ENCODE results near the gene NTSR1. TPM values are rescaled to one million over a fixed set of nuclear protein-coding genes. Genes with fewer than 3 reads are reported as not detected.

Gene NTSR1
- total and polyA plus RNA-seq, 4 donors: 1.3 to 6.1 (median 3.9) TPM

DNA sequence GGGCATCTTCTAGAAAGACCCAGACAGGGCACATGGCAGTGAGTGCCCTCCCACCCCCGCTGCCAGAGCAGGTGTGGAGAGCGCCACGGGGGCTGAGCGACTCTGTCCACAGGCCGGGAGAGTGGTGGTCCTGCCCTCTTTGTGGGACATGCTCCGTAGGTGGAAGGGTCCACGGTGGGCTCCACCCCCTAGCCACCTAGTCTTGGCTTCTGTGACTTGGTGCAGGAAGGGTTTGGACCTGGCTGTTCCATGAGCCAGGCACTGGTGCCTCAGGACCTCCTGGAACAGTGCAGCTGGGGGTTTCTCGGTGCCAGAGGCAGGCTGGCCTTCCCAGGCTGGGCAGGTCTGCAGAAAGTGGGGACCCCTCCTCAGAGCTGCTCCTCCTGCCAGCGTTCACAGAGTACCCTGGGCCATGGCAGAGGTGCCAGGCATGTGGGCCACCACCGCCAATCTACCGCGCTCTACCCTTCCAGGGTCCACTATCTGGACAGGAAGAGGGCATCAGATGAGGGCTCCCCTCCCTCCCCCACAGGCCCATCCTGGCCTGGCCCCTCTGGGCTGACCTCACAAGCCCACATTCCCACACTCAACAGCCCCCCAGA lies 43.4 kb upstream of the NTSR1 start:
- 89% methylated on average over 8 of the region's 12 CpGs for WGBS (ENCODE audit: insufficient coverage)
- DNase-seq (ENCODE audit: low read depth in 4 of 6, low spot score in 6 of 6): no peak
- Histone ChIP-seq H3K36me3 (ENCODE audit: control insufficient read depth, insufficient read depth, low read length) (peaks cover 47% of the 10 kb centered on the region), H3K27ac (ENCODE audit: low read depth, low read length) (no peak overlapping the region), H3K27me3 (ENCODE audit: control insufficient read depth, insufficient read depth, low read length) (peaks cover 4% of the 10 kb centered on the region), H3K4me3 (ENCODE audit: low read depth, low read length) (no peak overlapping the region), H3K4me1 (ENCODE audit: control insufficient read depth, insufficient read depth, low read length) (peaks cover 51% of the 10 kb centered on the region), H3K9me3 (ENCODE audit: control insufficient read depth, insufficient read depth, low read length) (no peaks in the 10 kb centered on the region)

- no peak for DNase-seq (ENCODE audit: low read depth in 4 of 6, low spot score in 6 of 6)
- Histone ChIP-seq H3K4me3 (ENCODE audit: low read depth, low read length) (no peak overlapping the region), H3K9me3 (ENCODE audit: control insufficient read depth, insufficient read depth, low read length) (no peaks in the 10 kb centered on the region), H3K27ac (ENCODE audit: low read depth, low read length) (no peak overlapping the region), H3K36me3 (ENCODE audit: control insufficient read depth, insufficient read depth, low read length) (peaks cover 45% of the 10 kb centered on the region), H3K4me1 (ENCODE audit: control insufficient read depth, insufficient read depth, low read length) (peaks cover 51% of the 10 kb centered on the region), H3K27me3 (ENCODE audit: control insufficient read depth, insufficient read depth, low read length) (peaks cover 4% of the 10 kb centered on the region)
- WGBS (ENCODE audit: insufficient coverage): 63% methylated on average over 27 of the region's 33 CpGs
Measured at GRCh38 chr20:62665826-62666735, 42.6 kb upstream of the NTSR1 start.

- 30% methylated on average over 27 of the region's 27 CpGs for WGBS (ENCODE audit: insufficient coverage)
- Histone ChIP-seq H3K4me1 (ENCODE audit: control insufficient read depth, insufficient read depth, low read length) (peaks cover 51% of the 10 kb centered on the region), H3K27me3 (ENCODE audit: control insufficient read depth, insufficient read depth, low read length) (peaks cover 4% of the 10 kb centered on the region), H3K9me3 (ENCODE audit: control insufficient read depth, insufficient read depth, low read length) (no peaks in the 10 kb centered on the region), H3K4me3 (ENCODE audit: low read depth, low read length) (no peak overlapping the region), H3K27ac (ENCODE audit: low read depth, low read length) (peak overlapping the region; percentile 35), H3K36me3 (ENCODE audit: control insufficient read depth, insufficient read depth, low read length) (peaks cover 41% of the 10 kb centered on the region)
- peak in 3 of 6 donors; percentile 56 to 90 (median 87) for DNase-seq (ENCODE audit: low read depth in 4 of 6, low spot score in 6 of 6)
Measured at GRCh38 chr20:62666736-62667529, 41.7 kb upstream of the NTSR1 start.

DNA sequence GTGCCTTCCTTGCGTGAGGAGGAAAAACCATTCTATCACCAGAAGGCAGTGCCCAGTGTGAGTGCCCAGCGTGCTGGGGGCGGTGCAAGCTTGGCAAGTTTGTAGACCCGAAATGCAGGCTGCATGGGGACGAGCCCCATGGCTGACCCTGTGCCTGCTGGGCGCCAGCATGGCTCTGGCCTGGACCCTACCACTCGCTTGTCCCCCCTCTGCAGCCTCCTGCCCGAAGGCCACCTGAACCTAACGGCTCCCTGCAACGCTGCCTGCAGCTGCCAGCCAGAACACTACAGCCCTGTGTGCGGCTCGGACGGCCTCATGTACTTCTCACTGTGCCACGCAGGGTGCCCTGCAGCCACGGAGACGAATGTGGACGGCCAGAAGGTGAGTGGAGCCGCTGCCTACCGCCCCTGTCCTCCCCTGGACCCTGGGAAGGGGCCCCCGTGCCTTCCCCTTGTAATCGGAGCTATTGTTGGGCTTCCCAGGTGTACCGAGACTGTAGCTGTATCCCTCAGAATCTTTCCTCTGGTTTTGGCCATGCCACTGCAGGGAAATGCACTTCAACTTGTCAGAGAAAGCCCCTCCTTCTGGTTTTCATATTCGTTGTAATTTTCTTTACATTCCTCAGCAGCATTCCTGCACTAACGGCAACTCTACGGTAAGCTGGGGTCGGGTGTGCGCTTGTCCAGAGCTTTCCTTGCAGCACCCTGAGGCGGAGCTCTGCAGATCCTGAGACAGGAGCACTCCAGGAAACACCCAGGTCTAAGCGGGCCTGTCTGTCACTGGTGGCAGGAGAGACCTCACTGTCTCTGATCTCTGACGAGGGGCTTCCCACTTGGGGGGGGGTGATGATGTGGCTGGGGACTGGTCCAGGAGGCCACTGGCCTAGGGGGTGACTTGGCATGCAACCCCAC lies 40.9 kb upstream of the NTSR1 start:
- H3K4me3 ChIP-seq (ENCODE audit: low read depth, low read length): no peak overlapping the region
- H3K9me3 ChIP-seq (ENCODE audit: control insufficient read depth, insufficient read depth, low read length): no peaks in the 10 kb centered on the region
- peak overlapping the region; percentile 11 for H3K27ac ChIP-seq (ENCODE audit: low read depth, low read length)
- DNase-seq (ENCODE audit: low read depth in 4 of 6, low spot score in 6 of 6): no peak
- H3K27me3 ChIP-seq (ENCODE audit: control insufficient read depth, insufficient read depth, low read length): peaks cover 4% of the 10 kb centered on the region
- WGBS (ENCODE audit: insufficient coverage): 60% methylated on average over 30 of the region's 30 CpGs
- H3K4me1 ChIP-seq (ENCODE audit: control insufficient read depth, insufficient read depth, low read length): peaks cover 51% of the 10 kb centered on the region
- peaks cover 39% of the 10 kb centered on the region for H3K36me3 ChIP-seq (ENCODE audit: control insufficient read depth, insufficient read depth, low read length)

DNA sequence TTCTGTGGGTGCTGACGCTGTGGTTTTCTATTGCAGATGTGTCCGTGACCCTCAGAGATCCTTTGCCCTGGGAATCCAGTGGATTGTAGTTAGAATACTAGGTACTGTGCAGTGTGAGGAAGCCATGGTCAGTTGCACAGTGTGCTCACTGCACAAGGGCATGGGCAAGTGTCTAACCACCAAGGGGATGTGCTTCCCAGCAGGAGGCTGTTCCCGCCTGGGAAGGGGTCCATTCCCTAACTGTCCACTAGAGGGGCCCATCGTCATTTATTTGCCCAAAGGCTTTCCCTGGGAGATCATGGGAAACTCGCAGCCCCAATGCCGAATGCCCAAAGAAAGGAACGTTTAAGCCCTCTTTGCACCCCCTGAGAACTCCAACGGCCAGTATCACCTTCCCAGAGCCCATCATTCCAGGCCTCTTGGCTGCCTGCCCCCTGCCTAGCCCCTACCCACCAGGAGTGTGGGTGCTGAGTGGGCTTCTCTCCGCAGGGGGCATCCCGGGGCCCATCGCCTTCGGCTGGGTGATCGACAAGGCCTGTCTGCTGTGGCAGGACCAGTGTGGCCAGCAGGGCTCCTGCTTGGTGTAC lies 40.1 kb upstream of the NTSR1 start:
- peaks cover 4% of the 10 kb centered on the region for H3K27me3 ChIP-seq (ENCODE audit: control insufficient read depth, insufficient read depth, low read length)
- peak in 5 of 6 donors; percentile 55 to 94 (median 67) for DNase-seq (ENCODE audit: low read depth in 4 of 6, low spot score in 6 of 6)
- peaks cover 44% of the 10 kb centered on the region for H3K4me1 ChIP-seq (ENCODE audit: control insufficient read depth, insufficient read depth, low read length)

DNA sequence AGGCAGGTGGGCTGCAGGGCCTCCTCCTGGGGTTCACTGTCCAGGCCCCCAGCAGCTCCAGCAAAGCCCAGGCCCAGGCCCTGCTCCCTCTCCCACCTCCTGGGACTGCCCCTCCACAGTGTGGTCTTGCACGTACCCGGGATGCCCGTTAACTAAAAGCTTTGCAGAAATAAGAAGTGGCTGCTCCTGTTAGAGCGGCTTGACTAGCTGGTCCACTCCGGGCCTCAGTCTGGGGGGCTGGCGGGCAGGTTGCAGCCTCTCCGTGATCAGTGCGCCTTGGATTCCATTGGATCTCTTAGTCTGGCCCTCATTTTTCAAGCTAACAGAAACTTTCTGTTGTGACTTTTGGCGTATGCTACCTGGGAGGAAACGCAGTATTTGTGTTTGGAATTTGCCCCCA lies 39.4 kb upstream of the NTSR1 start:
- WGBS (ENCODE audit: insufficient coverage): 91% methylated on average over 10 of the region's 10 CpGs
- no peak overlapping the region for H3K27ac ChIP-seq (ENCODE audit: low read depth, low read length)
- H3K36me3 ChIP-seq (ENCODE audit: control insufficient read depth, insufficient read depth, low read length): peaks cover 43% of the 10 kb centered on the region
- peaks cover 38% of the 10 kb centered on the region for H3K4me1 ChIP-seq (ENCODE audit: control insufficient read depth, insufficient read depth, low read length)
- no peak for DNase-seq (ENCODE audit: low read depth in 4 of 6, low spot score in 6 of 6)
- H3K9me3 ChIP-seq (ENCODE audit: control insufficient read depth, insufficient read depth, low read length): no peaks in the 10 kb centered on the region
- H3K27me3 ChIP-seq (ENCODE audit: control insufficient read depth, insufficient read depth, low read length): peaks cover 4% of the 10 kb centered on the region
- no peak overlapping the region for H3K4me3 ChIP-seq (ENCODE audit: low read depth, low read length)

More for the DNA sequence above, 40.1 kb upstream of the NTSR1 start:
- no peak overlapping the region for H3K4me3 ChIP-seq (ENCODE audit: low read depth, low read length)
- no peaks in the 10 kb centered on the region for H3K9me3 ChIP-seq (ENCODE audit: control insufficient read depth, insufficient read depth, low read length)
- peak overlapping the region; percentile 11 for H3K27ac ChIP-seq (ENCODE audit: low read depth, low read length)
- peaks cover 42% of the 10 kb centered on the region for H3K36me3 ChIP-seq (ENCODE audit: control insufficient read depth, insufficient read depth, low read length)
- 54% methylated on average over 13 of the region's 13 CpGs for WGBS (ENCODE audit: insufficient coverage)

DNA sequence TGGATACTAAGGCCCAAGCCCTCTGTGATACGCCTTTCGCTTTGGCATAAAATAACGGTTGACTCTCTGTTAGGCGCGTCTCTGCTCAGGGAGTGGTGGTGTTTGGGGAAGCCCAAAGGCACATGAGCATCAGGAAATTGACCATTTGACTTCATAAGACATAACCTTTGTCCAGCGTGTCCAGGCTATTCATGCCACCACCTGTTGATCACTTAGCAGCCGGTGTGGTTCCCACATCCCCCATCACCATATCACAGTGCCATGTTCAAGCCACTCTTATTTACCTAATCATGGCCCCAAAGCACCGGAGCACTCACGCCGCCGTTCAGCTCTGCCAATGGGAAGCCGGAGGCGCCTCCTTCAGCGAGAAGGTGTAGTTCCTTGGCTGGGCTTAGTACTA lies 38.5 kb upstream of the NTSR1 start:
- Histone ChIP-seq H3K36me3 (ENCODE audit: control insufficient read depth, insufficient read depth, low read length) (peaks cover 38% of the 10 kb centered on the region), H3K27me3 (ENCODE audit: control insufficient read depth, insufficient read depth, low read length) (peaks cover 4% of the 10 kb centered on the region), H3K27ac (ENCODE audit: low read depth, low read length) (no peak overlapping the region), H3K4me1 (ENCODE audit: control insufficient read depth, insufficient read depth, low read length) (peaks cover 37% of the 10 kb centered on the region), H3K4me3 (ENCODE audit: low read depth, low read length) (no peak overlapping the region), H3K9me3 (ENCODE audit: control insufficient read depth, insufficient read depth, low read length) (no peaks in the 10 kb centered on the region)
- 91% methylated on average over 14 of the region's 14 CpGs for WGBS (ENCODE audit: insufficient coverage)
- no peak for DNase-seq (ENCODE audit: low read depth in 4 of 6, low spot score in 6 of 6)

- H3K27ac ChIP-seq (ENCODE audit: low read depth, low read length): no peak overlapping the region
- no peak overlapping the region for H3K4me3 ChIP-seq (ENCODE audit: low read depth, low read length)
- WGBS (ENCODE audit: insufficient coverage): 89% methylated on average over 17 of the region's 17 CpGs
- no peak for DNase-seq (ENCODE audit: low read depth in 4 of 6, low spot score in 6 of 6)
- H3K27me3 ChIP-seq (ENCODE audit: control insufficient read depth, insufficient read depth, low read length): peaks cover 4% of the 10 kb centered on the region
- no peaks in the 10 kb centered on the region for H3K9me3 ChIP-seq (ENCODE audit: control insufficient read depth, insufficient read depth, low read length)
- peaks cover 38% of the 10 kb centered on the region for H3K4me1 ChIP-seq (ENCODE audit: control insufficient read depth, insufficient read depth, low read length)
- peaks cover 35% of the 10 kb centered on the region for H3K36me3 ChIP-seq (ENCODE audit: control insufficient read depth, insufficient read depth, low read length)
Measured at GRCh38 chr20:62670998-62671397, 37.6 kb upstream of the NTSR1 start.

Data from spinal cord (tissue), 10 donors.